ENCODE results near the gene PFDN4.

The PFDN4 gene

GRCh38 chr20:54173653-54174456 is 34.0 kb upstream of the PFDN4 start, which contains the start of gene CYP24A1:
TSS of gene CYP24A1 (minus strand) at chr20:54173986. CDS start at chr20:54173579, 407 bp downstream.
- no peak within 1 kb of the TSS for H3K4me3 ChIP-seq (ENCODE audit: low read length in 2 of 2)

GRCh38 chr20:54174457-54175175 is 33.3 kb upstream of the PFDN4 start:
- Histone ChIP-seq H3K9ac (ENCODE audit: low read depth in 1 of 2, low read length in 2 of 2) (no peak overlapping the region), H3K4me3 (ENCODE audit: low read length in 2 of 2) (no peak overlapping the region), H3K27ac (ENCODE audit: low read depth in 2 of 2, low read length in 2 of 2) (no peak overlapping the region), H3K36me3 (ENCODE audit: control insufficient read depth in 2 of 2, insufficient read depth in 2 of 2, low read length in 2 of 2) (no peaks in the 10 kb centered on the region), H3K4me1 (ENCODE audit: control insufficient read depth in 2 of 2, insufficient read depth in 2 of 2, low read length in 2 of 2) (peaks cover 0 to 5% of the 10 kb centered on the region in 2 donors), H3K9me3 (ENCODE audit: control insufficient read depth in 2 of 2, low read length in 2 of 2) (no peaks in the 10 kb centered on the region), H3K27me3 (ENCODE audit: control insufficient read depth in 2 of 2, insufficient read depth in 2 of 2, low read length in 2 of 2) (peaks cover 50 to 54% of the 10 kb centered on the region in 2 donors)

More at GRCh38 chr20:54173653-54174456, 34.0 kb upstream of the PFDN4 start, which contains the start of gene CYP24A1:
- Histone ChIP-seq H3K27ac (ENCODE audit: low read depth in 2 of 2, low read length in 2 of 2) (no peak within 1 kb of the TSS), H3K4me1 (ENCODE audit: control insufficient read depth in 2 of 2, insufficient read depth in 2 of 2, low read length in 2 of 2) (peaks cover 0 to 5% of the 10 kb centered on the region in 2 donors), H3K9me3 (ENCODE audit: control insufficient read depth in 2 of 2, low read length in 2 of 2) (no peaks in the 10 kb centered on the region), H3K27me3 (ENCODE audit: control insufficient read depth in 2 of 2, insufficient read depth in 2 of 2, low read length in 2 of 2) (peaks cover 53 to 61% of the 10 kb centered on the region in 2 donors), H3K9ac (ENCODE audit: low read depth in 1 of 2, low read length in 2 of 2) (no peak within 1 kb of the TSS), H3K36me3 (ENCODE audit: control insufficient read depth in 2 of 2, insufficient read depth in 2 of 2, low read length in 2 of 2) (no peaks in the 10 kb centered on the region)

- Histone ChIP-seq H3K9me3 (ENCODE audit: control insufficient read depth in 2 of 2, low read length in 2 of 2) (no peaks in the 10 kb centered on the region), H3K27ac (ENCODE audit: low read depth in 2 of 2, low read length in 2 of 2) (no peak overlapping the region), H3K36me3 (ENCODE audit: control insufficient read depth in 2 of 2, insufficient read depth in 2 of 2, low read length in 2 of 2) (no peaks in the 10 kb centered on the region), H3K27me3 (ENCODE audit: control insufficient read depth in 2 of 2, insufficient read depth in 2 of 2, low read length in 2 of 2) (peaks cover 33 to 34% of the 10 kb centered on the region in 2 donors), H3K4me1 (ENCODE audit: control insufficient read depth in 2 of 2, insufficient read depth in 2 of 2, low read length in 2 of 2) (peaks cover 0 to 5% of the 10 kb centered on the region in 2 donors), H3K4me3 (ENCODE audit: low read length in 2 of 2) (no peak overlapping the region), H3K9ac (ENCODE audit: low read depth in 1 of 2, low read length in 2 of 2) (no peak overlapping the region)
Measured at GRCh38 chr20:54176610-54177009, 31.3 kb upstream of the PFDN4 start.

GRCh38 chr20:54177378-54177777 is 30.5 kb upstream of the PFDN4 start:
- no peak overlapping the region for H3K4me3 ChIP-seq (ENCODE audit: low read length in 2 of 2)
- H3K27me3 ChIP-seq (ENCODE audit: control insufficient read depth in 2 of 2, insufficient read depth in 2 of 2, low read length in 2 of 2): peaks cover 25 to 27% of the 10 kb centered on the region in 2 donors
- H3K9ac ChIP-seq (ENCODE audit: low read depth in 1 of 2, low read length in 2 of 2): no peak overlapping the region
- H3K4me1 ChIP-seq (ENCODE audit: control insufficient read depth in 2 of 2, insufficient read depth in 2 of 2, low read length in 2 of 2): peaks cover 0 to 5% of the 10 kb centered on the region in 2 donors
- no peaks in the 10 kb centered on the region for H3K36me3 ChIP-seq (ENCODE audit: control insufficient read depth in 2 of 2, insufficient read depth in 2 of 2, low read length in 2 of 2)
- no peaks in the 10 kb centered on the region for H3K9me3 ChIP-seq (ENCODE audit: control insufficient read depth in 2 of 2, low read length in 2 of 2)
- no peak overlapping the region for H3K27ac ChIP-seq (ENCODE audit: low read depth in 2 of 2, low read length in 2 of 2)

GRCh38 chr20:54178256-54178655 is 29.6 kb upstream of the PFDN4 start:
- Histone ChIP-seq H3K9ac (ENCODE audit: low read depth in 1 of 2, low read length in 2 of 2) (no peak overlapping the region), H3K4me1 (ENCODE audit: control insufficient read depth in 2 of 2, insufficient read depth in 2 of 2, low read length in 2 of 2) (peaks cover 0 to 2% of the 10 kb centered on the region in 2 donors), H3K27me3 (ENCODE audit: control insufficient read depth in 2 of 2, insufficient read depth in 2 of 2, low read length in 2 of 2) (peaks cover 16 to 19% of the 10 kb centered on the region in 2 donors)

GRCh38 chr20:54179946-54180345 is 27.9 kb upstream of the PFDN4 start:
- H3K36me3 ChIP-seq (ENCODE audit: control insufficient read depth in 2 of 2, insufficient read depth in 2 of 2, low read length in 2 of 2): no peaks in the 10 kb centered on the region
- H3K9ac ChIP-seq (ENCODE audit: low read depth in 1 of 2, low read length in 2 of 2): no peak overlapping the region
- H3K27ac ChIP-seq (ENCODE audit: low read depth in 2 of 2, low read length in 2 of 2): no peak overlapping the region
- H3K27me3 ChIP-seq (ENCODE audit: control insufficient read depth in 2 of 2, insufficient read depth in 2 of 2, low read length in 2 of 2): peaks cover 2 to 6% of the 10 kb centered on the region in 2 donors
- no peaks in the 10 kb centered on the region for H3K9me3 ChIP-seq (ENCODE audit: control insufficient read depth in 2 of 2, low read length in 2 of 2)
- no peak overlapping the region for H3K4me3 ChIP-seq (ENCODE audit: low read length in 2 of 2)
- H3K4me1 ChIP-seq (ENCODE audit: control insufficient read depth in 2 of 2, insufficient read depth in 2 of 2, low read length in 2 of 2): no peaks in the 10 kb centered on the region

More at GRCh38 chr20:54178256-54178655, 29.6 kb upstream of the PFDN4 start:
- Histone ChIP-seq H3K36me3 (ENCODE audit: control insufficient read depth in 2 of 2, insufficient read depth in 2 of 2, low read length in 2 of 2) (no peaks in the 10 kb centered on the region), H3K9me3 (ENCODE audit: control insufficient read depth in 2 of 2, low read length in 2 of 2) (no peaks in the 10 kb centered on the region), H3K27ac (ENCODE audit: low read depth in 2 of 2, low read length in 2 of 2) (no peak overlapping the region), H3K4me3 (ENCODE audit: low read length in 2 of 2) (no peak overlapping the region)

- Histone ChIP-seq H3K4me3 (ENCODE audit: low read length in 2 of 2) (no peak overlapping the region), H3K27me3 (ENCODE audit: control insufficient read depth in 2 of 2, insufficient read depth in 2 of 2, low read length in 2 of 2) (peaks cover 0 to 2% of the 10 kb centered on the region in 2 donors), H3K9me3 (ENCODE audit: control insufficient read depth in 2 of 2, low read length in 2 of 2) (no peaks in the 10 kb centered on the region), H3K9ac (ENCODE audit: low read depth in 1 of 2, low read length in 2 of 2) (no peak overlapping the region), H3K4me1 (ENCODE audit: control insufficient read depth in 2 of 2, insufficient read depth in 2 of 2, low read length in 2 of 2) (no peaks in the 10 kb centered on the region), H3K27ac (ENCODE audit: low read depth in 2 of 2, low read length in 2 of 2) (no peak overlapping the region), H3K36me3 (ENCODE audit: control insufficient read depth in 2 of 2, insufficient read depth in 2 of 2, low read length in 2 of 2) (no peaks in the 10 kb centered on the region)
Measured at GRCh38 chr20:54180931-54181330, 27.0 kb upstream of the PFDN4 start.

- H3K4me1 ChIP-seq (ENCODE audit: control insufficient read depth in 2 of 2, insufficient read depth in 2 of 2, low read length in 2 of 2): no peaks in the 10 kb centered on the region
- no peak overlapping the region for H3K9ac ChIP-seq (ENCODE audit: low read depth in 1 of 2, low read length in 2 of 2)
- no peak overlapping the region for H3K27ac ChIP-seq (ENCODE audit: low read depth in 2 of 2, low read length in 2 of 2)
- no peaks in the 10 kb centered on the region for H3K36me3 ChIP-seq (ENCODE audit: control insufficient read depth in 2 of 2, insufficient read depth in 2 of 2, low read length in 2 of 2)
- H3K27me3 ChIP-seq (ENCODE audit: control insufficient read depth in 2 of 2, insufficient read depth in 2 of 2, low read length in 2 of 2): peaks cover 0 to 2% of the 10 kb centered on the region in 2 donors
- H3K4me3 ChIP-seq (ENCODE audit: low read length in 2 of 2): no peak overlapping the region
- no peaks in the 10 kb centered on the region for H3K9me3 ChIP-seq (ENCODE audit: control insufficient read depth in 2 of 2, low read length in 2 of 2)
Measured at GRCh38 chr20:54184071-54184470, 23.8 kb upstream of the PFDN4 start.

GRCh38 chr20:54184904-54185626 is 22.8 kb upstream of the PFDN4 start:
- Histone ChIP-seq H3K36me3 (ENCODE audit: control insufficient read depth in 2 of 2, insufficient read depth in 2 of 2, low read length in 2 of 2) (no peaks in the 10 kb centered on the region), H3K4me1 (ENCODE audit: control insufficient read depth in 2 of 2, insufficient read depth in 2 of 2, low read length in 2 of 2) (no peaks in the 10 kb centered on the region), H3K4me3 (ENCODE audit: low read length in 2 of 2) (no peak overlapping the region), H3K27me3 (ENCODE audit: control insufficient read depth in 2 of 2, insufficient read depth in 2 of 2, low read length in 2 of 2) (peaks cover 0 to 2% of the 10 kb centered on the region in 2 donors), H3K9me3 (ENCODE audit: control insufficient read depth in 2 of 2, low read length in 2 of 2) (no peaks in the 10 kb centered on the region), H3K9ac (ENCODE audit: low read depth in 1 of 2, low read length in 2 of 2) (no peak overlapping the region), H3K27ac (ENCODE audit: low read depth in 2 of 2, low read length in 2 of 2) (no peak overlapping the region)

All from mucosa of rectum (tissue), 2 donors.